GM12864 (cell line): ENCODE results near the gene CUTA.

Experiments used
- DNase-seq: peaks from one replicate; pipeline ENCODE4 v3.0.0-alpha.2; 2011; ENCODE audit warnings: low read depth
- H3K4me3 ChIP-seq: 2 replicates; pipeline ENCODE4 v1.5.1; 2011; ENCODE audit warnings: mild to moderate bottlenecking, low read depth, low read length, control low read depth
- TF ChIP-seq, protein P1 (sequence below): IDR thresholded peaks from 2 replicates; pipeline ENCODE4 v1.5.1; 2011; ENCODE audit warnings: low read depth, mild to moderate bottlenecking, moderate library complexity, low read length, control low read depth, inconsistent platforms; ENCODE audit errors: missing control alignments

Gene CUTA

GRCh38 chr6:33432546-33432945 lies 14.6 kb upstream of the CUTA start:
- H3K4me3 ChIP-seq = no peak overlapping the region
- no peak for DNase-seq
- TF ChIP-seq, protein P1, sequence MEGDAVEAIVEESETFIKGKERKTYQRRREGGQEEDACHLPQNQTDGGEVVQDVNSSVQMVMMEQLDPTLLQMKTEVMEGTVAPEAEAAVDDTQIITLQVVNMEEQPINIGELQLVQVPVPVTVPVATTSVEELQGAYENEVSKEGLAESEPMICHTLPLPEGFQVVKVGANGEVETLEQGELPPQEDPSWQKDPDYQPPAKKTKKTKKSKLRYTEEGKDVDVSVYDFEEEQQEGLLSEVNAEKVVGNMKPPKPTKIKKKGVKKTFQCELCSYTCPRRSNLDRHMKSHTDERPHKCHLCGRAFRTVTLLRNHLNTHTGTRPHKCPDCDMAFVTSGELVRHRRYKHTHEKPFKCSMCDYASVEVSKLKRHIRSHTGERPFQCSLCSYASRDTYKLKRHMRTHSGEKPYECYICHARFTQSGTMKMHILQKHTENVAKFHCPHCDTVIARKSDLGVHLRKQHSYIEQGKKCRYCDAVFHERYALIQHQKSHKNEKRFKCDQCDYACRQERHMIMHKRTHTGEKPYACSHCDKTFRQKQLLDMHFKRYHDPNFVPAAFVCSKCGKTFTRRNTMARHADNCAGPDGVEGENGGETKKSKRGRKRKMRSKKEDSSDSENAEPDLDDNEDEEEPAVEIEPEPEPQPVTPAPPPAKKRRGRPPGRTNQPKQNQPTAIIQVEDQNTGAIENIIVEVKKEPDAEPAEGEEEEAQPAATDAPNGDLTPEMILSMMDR = no peak

GRCh38 chr6:33431880-33432541 lies 14.1 kb upstream of the CUTA start:
- no peak for DNase-seq
- TF ChIP-seq, protein P1 = no peak
- peak overlapping the region; percentile 19; the same call in 1 of the 2 replicates for H3K4me3 ChIP-seq

DNA sequence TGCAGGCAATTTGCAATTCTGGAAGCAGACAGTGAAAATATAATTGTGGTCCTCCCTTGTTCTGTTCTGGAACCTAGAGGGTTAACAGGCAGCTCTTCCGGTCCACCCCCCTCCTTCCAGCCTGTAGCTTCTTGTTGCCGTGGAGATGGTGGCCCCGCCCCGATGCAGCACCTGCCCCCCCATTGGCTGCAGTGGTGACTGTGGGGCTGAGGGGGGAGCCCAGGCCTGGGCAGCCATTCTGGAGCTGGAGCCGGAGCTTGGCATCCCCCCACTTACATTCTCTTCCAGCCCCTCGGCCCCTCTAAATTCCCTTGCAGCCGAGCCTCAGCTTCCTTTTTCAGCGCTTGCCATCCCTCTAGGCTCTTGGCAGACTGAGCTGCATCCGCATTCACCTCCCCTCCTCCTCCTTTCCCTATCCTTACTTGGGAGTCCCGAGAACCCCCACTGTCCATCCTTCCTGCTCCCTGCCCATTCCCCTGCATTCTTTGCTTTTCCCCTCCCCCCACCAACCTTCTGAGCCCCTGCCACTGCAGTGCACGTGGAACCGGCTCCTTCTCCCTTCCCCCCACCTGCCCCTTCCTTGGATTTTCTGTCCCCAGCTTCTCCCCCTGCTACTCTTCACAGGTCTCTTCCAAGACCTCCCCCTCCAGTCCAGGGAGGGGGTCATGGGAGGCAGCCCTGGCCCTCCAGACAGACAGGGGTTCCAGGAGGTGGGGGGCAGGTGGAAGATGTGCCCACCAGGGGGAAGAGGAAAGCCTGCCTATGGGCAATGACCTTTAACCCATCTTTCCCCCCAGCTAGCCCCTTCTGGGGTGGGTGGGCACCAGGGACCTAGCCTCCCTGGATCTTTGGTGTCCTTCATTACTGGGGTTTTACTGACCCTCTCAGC lies 13.3 kb upstream of the CUTA start:
- TF ChIP-seq, protein P1 = no peak
- H3K4me3 ChIP-seq = peak overlapping the region; percentile 19
- no peak for DNase-seq

DNA sequence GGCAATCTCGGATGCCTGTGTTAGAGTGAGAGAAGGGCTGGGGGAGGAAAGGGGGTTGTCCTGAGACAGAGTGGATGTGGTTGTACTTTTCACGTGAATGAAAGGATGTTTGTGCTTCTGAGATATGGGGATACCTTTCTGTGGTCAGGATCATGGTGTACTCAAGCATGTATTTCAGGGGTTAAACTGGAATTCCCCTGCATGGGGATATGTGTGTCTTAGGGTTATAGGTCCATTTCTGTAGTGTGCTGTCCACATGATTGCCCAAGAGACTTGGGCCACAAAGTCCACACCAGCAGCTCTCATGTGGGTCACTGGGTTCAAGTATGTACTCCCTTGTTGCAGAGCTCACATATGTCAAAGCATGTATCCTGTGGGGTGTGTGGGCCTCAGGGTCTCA lies 12.4 kb upstream of the CUTA start:
- no peak for DNase-seq
- TF ChIP-seq, protein P1 = no peak
- H3K4me3 ChIP-seq = no peak overlapping the region

DNA sequence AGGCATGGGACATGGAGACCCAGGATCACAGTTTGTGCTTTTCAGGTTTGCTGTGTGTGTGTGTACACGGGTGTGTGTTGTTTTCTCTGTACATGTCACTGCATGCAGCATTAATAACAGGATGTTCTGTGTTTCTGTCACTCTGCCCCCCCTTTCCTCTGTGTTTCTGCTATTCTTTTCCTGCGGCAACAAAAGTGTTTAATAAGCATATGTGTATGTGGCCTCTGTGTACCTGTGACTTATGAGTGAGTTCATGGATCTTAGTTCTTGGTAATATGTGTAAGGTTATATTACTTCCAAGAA lies 11.8 kb upstream of the CUTA start:
- TF ChIP-seq, protein P1 = no peak
- H3K4me3 ChIP-seq = no peak overlapping the region
- no peak for DNase-seq

DNA sequence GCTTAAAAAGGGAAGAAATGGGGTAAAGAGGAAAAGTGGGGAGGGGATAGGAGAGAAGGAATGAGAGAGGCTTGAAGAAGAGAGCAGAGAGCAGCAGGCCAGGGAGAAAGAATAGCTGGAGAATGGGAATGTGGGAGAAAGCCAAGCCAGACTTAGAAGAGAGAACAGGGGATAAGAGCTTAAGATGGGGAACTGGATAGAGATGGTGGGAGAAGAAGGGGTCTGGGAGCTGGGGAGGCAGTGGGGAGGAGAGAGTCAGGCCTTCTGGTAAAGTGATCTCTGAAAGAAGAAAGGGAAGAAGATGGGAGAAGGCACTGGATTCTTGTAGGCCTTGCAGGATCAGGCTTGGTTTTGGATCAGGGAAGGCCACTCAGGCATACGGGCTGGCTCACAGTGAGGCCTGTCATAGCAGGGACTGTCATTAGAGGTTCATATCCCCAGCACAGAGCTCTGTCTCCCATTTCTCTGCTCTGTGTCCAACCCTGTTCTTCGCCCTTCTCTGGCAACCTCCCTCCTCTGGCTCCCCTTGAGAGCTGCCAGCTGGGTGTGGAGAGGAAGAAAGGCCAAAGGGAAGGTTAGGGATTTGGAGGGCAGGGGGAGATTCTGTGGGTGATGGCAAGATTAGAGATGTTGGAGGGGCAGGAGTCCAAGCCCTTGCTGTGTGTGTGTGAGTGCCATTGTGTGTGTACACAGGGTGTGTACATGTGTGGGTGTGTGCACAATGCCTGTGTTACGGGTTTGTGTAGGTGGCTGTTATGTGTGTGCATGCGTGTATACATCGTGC lies 11.3 kb upstream of the CUTA start:
- no peak overlapping the region for H3K4me3 ChIP-seq
- no peak for DNase-seq
- TF ChIP-seq, protein P1 = no peak
